ENCODE results near the gene PRIM2.
"Not testable (repeated sequence)": the region's sequence is repeated elsewhere in the genome, so short reads cannot be mapped to it uniquely, and the experiment has no call there.

Gene PRIM2

GRCh38 chr6:57310095-57310816 is 7.2 kb upstream of the PRIM2 start:
- DNase-seq: not testable (repeated sequence)

DNA sequence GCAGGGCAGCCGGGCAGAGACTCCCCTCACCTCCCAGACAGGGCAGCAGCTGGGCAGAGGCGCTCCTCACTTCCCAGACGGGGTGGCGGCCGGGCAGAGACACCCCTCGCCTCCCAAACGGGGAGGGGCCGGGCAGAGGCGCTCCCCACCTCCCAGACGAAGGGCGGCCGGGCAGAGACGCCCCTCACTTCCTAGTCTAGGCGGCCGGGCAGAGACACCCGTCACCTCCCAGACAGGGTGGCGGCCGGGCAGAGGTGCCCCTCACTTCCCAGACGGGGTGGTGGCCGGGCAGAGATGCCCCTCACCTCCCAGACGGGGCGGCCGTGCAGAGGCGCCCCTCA is 6.6 kb upstream of the PRIM2 start:
- no peak for DNase-seq

DNA sequence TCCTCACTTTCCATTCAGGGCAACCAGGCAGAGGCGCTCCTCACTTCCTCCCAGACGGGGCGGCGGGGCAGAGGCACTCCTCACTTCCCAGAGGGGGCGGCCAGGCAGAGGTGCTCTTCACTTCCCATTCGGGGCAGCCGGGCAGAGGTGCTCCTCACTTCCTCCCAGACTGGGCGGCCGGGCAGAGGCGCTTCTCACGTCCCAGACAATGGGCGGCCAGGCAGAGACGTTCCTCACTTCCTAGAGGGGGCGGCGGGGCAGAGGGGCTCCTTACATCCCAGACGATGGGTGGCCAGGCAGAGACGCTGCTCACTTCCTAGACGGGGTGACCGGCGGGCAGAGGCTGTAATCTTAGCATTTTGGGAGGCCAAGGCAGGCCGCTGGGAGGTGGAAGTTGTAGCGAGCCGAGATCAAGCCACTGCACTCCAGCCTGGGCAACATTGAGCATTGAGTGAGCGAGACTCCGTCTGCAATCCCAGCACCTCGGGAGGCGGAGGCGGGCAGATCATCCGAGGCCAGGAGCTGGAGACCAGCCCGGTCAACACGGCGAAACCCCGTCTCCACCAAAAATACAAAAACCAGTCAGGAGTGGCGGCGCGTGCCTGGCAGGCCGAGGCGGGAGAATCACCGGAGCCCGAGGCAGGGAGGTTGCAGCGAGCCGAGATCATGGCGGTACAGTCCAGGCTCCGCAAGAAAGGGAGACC is 6.0 kb upstream of the PRIM2 start:
- not testable (repeated sequence) for DNase-seq

GRCh38 chr6:57312004-57312345 is 5.5 kb upstream of the PRIM2 start:
- DNase-seq: no peak

DNA sequence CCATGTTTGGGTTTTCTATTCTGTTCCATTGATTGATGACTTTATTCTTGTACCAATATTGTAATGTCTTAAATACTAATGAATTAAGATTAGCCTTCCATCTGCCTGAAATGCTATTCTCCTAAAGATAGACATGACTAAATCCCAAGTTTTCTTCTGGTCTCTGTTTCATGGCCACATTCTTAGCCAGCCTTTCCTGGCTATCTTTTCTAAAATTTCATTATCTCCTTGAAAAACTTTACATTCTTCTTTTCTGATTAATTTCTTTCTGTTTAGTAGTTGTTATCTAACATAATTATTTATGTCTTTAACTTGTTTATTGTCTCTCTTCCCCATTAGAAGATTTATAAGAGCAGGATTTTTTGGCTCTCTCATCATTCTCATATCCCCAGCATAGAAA is 4.4 kb upstream of the PRIM2 start:
- DNase-seq: no peak

DNA sequence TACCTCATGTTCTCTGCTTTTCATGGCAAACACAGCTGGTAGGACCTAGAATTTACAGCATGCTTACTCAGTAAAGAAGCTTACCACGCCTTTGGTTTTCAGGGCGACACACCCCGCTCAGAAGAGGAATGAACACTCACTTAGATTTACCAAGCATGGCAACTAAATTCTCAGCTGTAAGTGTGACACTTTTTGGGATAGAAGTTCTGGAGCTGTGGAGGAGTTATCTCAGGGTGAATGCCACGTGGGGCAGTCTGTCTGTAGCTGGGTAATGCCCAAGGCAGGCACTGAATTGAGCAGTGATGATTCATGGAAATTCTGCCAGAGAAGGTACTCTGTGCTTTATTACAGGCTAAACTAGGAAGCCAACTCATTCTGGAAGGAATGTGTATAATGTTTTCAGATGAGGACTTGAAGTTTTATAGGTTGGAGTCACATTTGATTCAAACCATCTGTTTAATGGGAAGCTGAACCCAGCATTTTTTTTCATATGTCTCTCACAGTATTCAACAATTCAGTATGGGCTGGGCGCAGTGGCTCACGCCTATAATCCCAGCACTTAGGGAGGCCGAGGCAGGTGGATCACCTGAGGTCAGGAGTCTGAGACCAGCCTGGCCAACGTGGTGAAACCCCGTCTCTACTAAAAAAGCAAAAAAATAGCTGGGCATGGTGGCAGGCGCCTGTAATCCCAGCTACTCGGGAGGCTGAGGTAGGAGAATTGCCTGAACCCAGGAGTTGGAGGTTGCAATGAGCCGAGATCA is 3.5 kb upstream of the PRIM2 start:
- DNase-seq: no peak

DNA sequence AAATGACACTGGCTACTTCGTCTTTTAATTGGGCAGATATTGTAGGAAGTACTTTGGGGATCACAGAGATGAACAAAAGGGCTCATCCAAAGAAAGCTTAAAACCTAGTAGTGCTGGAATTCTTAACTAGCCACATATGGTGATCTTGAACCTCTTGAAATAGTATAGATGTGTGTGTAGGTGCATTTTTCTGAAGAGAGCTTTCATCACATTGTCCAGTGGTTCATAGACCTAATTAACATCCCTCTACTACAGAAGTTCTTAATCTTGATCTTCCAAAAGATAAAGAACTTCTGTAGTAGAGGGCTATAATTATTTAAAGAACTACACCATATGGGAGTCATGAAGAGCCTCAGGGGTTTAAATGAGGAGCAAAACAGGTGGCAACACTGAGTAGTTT is 2.3 kb upstream of the PRIM2 start:
- DNase-seq: no peak

GRCh38 chr6:57315851-57316250 is 1.6 kb upstream of the PRIM2 start:
- no peak for DNase-seq

DNA sequence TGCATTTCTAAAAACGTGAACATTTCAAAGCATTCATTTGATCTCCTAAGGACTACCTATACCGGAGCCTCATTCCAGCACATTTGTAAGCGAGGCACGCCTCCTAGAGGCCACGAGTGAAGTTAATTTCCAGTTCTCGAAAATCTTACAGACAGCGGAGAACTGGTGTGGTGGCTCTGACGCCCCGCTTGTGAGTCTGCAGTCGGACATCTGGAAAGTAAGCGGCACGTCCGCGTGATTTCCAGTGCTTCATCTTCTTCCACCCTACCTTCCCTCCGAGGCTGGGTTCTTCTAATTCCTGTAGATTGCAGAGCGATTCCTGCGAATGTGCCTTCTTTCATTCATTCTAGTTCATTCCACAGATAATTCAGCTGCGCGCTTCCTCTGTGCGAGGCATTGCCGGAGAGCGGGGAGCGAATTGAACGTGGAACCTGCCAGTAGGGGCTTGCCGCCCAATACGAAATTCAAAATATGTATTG is 810 bp upstream of the PRIM2 start:
- peak; percentile 65 for DNase-seq

- no peak for DNase-seq
Observed at GRCh38 chr6:57324538-57324937, 7.1 kb downstream of the PRIM2 start.

GRCh38 chr6:57327311-57327710 is 9.9 kb downstream of the PRIM2 start:
- DNase-seq: no peak

GRCh38 chr6:57328074-57328473 is 10.6 kb downstream of the PRIM2 start:
- DNase-seq: no peak

DNA sequence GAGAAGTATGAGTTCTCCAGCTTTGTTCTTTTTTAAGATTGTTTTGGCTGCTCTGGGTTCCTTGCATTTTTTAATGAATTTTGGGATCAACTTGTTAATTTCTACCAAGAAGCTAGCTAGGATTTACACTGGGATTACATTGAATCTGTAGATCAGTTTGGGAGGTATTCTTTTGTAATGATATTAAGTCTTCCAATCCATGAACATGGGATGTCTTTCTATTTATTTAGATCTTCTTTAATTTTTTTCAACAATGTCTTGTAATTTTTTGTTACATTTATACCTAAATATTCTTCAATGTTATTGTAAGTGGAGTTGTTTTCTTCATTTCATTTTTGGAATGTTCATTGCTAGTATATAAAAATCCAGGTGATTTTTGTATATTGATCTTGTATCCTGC is 12.5 kb downstream of the PRIM2 start:
- no peak for DNase-seq

GRCh38 chr6:57342148-57342669 is 24.8 kb downstream of the PRIM2 start:
- DNase-seq: no peak

DNA sequence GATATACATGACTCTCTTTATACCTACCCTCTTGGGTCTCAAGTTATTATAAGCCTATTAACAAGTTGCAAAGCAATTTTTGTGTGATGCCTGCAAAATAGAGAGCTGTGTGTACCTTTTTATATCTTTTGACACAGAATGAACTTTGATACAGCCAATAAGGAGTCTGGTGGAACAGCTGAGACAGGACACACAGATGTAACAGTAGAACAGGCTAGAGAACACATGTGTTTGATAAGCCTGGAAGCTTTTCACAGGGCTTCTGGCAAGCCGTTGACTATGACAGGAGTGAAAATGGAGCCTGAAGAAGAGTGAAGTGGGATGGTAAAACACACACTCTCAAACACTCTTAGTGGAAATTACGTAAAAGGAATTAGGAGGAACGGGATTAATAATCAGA is 25.9 kb downstream of the PRIM2 start:
- not testable (repeated sequence) for DNase-seq

DNA sequence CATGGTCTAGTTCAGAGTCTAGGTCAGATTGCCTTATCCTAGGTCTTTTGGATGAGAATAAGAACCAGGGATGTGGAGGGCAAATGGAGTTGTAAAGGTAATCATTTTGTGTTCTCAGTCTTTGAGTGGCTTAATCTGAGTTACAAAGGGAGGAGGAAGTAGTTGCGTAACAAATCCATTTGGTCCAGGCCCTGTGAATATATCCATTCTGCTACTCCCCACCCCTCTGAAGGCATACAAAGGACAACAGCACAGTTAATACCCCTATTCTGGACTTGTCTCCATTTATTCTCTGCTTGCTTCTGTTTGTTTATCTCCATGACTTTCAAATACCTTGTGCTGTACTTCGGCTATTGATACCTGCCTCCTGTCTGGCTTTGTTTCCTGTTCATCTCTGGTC is 29.3 kb downstream of the PRIM2 start:
- DNase-seq: not testable (repeated sequence)

- not testable (repeated sequence) for DNase-seq
Observed at GRCh38 chr6:57347597-57347996, 30.2 kb downstream of the PRIM2 start.

DNA sequence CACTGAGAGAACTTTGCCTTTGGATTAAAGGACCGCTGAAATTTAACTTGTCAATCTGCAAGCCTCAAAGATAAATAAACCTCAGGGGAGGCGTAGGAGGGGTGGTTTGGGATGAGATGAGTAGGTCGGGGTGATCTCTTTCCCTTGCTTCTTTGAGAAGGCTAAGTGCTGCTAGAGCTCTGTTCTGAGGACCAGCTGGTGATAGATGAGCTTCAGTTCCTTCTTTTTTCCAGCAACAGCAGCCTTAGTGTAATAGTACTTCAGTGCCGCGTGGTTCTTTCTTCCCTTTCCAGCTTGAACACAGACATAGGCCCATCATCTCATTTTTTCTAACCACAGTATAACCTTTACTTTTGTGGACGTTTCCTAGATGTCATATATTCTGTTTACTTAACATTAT is 33.0 kb downstream of the PRIM2 start:
- DNase-seq: not testable (repeated sequence)

- not testable (repeated sequence) for DNase-seq
Observed at GRCh38 chr6:57352596-57352995, 35.2 kb downstream of the PRIM2 start.

DNA sequence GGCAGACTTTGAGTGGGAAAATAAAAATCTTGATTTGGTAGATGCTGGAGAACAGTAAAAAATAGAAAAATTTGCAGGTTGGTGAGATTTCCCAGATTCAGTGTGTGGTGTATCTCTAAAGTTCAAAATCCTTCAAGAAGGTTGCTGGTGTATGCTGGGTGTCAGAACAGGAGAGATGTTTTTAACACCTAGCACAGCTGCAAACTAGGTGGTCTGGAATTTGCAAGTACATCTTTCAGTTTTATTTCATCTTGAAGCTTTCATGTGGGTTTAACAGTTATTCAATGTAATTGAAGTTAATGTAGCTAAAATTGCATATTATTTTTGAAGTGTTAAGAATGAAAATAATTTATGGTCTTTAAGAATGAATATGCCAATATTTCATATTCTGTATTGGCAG is 40.9 kb downstream of the PRIM2 start:
- not testable (repeated sequence) for DNase-seq

DNA sequence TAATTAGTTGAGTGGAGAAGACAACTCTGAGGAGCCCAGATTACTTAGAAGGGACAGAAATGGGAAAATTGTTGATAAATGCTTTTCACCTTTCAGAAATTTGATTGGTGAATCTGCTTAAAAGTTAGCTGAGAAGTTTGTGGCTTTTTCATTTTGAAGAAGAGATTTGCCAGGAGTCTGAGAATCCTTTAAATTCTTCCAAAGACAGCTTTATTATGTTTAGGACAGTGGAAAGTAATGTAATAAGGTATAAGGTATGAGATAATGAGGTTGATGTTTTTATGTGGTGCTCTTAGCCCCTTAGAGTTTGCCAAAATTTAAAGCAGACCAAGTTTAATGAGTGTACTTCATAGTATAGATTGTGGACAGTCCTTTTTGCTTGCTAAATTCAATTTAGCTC is 42.3 kb downstream of the PRIM2 start:
- not testable (repeated sequence) for DNase-seq

DNA sequence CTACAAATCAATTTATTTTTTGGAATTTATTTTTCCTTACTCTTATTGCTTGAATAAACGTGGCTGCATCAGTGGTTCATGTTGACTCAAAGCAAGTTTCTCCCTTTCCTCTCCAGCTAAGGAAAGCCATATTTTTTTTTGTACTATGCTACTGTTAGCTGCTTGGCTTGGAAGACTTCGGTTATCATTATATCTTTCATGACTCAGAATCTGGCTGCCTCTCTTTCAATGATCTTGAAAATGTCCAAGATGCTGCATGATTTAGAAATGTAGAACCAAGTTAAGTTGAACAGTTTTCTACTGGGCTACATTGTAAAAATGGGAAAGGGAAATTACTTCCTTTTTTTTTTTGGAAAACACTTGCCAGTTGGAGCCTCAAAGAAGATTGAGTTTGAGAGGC is 44.9 kb downstream of the PRIM2 start:
- not testable (repeated sequence) for DNase-seq

GRCh38 chr6:57365076-57365583 is 47.7 kb downstream of the PRIM2 start:
- DNase-seq: not testable (repeated sequence)

Data from SIG-M5 (cell line).